Central memory CD8-positive, alpha-beta T cell (primary cell): Measurements from ENCODE around the gene NEURL3.
"Not testable (repeated sequence)": the region's sequence is repeated elsewhere in the genome, so short reads cannot be mapped to it uniquely, and the experiment has no call there.

Experiments used
- ATAC-seq: fragments of 150-1000 bp; cut with Tn5 transposase; replicated peaks from 2 replicates; pipeline ENCODE4 v1.10.0; 2022; ENCODE audit warnings: mild to moderate bottlenecking, moderate FRiP score, moderate number of reproducible peaks; ENCODE audit not compliant: poor library complexity, severe bottlenecking; ENCODE audit errors: extremely low read depth
- DNase-seq, 2 donors: peaks; one replicate each; pipeline ENCODE4 v3.0.0; 2021; ENCODE audit warnings: low spot score in 2 of 2
- H3K27ac Mint-ChIP-seq: one replicate; pipeline ENCODE4 v1.8.0; 2022; ENCODE audit warnings: low read depth, mild to moderate bottlenecking, moderate library complexity, mixed read lengths
- H3K27me3 Mint-ChIP-seq: one replicate; pipeline ENCODE4 v1.8.0; 2022; ENCODE audit warnings: mixed read lengths
- H3K36me3 Mint-ChIP-seq: one replicate; pipeline ENCODE4 v1.8.0; 2022; ENCODE audit warnings: mild to moderate bottlenecking, moderate library complexity, mixed read lengths; ENCODE audit not compliant: insufficient read depth
- H3K4me1 Mint-ChIP-seq: one replicate; pipeline ENCODE4 v1.8.0; 2022; ENCODE audit warnings: mixed read lengths
- H3K4me3 Mint-ChIP-seq: one replicate; pipeline ENCODE4 v1.8.0; 2022; ENCODE audit warnings: mild to moderate bottlenecking, moderate library complexity, mixed read lengths
- H3K9me3 Mint-ChIP-seq: one replicate; pipeline ENCODE4 v1.8.0; 2022; ENCODE audit warnings: mixed read lengths

Gene NEURL3

DNA sequence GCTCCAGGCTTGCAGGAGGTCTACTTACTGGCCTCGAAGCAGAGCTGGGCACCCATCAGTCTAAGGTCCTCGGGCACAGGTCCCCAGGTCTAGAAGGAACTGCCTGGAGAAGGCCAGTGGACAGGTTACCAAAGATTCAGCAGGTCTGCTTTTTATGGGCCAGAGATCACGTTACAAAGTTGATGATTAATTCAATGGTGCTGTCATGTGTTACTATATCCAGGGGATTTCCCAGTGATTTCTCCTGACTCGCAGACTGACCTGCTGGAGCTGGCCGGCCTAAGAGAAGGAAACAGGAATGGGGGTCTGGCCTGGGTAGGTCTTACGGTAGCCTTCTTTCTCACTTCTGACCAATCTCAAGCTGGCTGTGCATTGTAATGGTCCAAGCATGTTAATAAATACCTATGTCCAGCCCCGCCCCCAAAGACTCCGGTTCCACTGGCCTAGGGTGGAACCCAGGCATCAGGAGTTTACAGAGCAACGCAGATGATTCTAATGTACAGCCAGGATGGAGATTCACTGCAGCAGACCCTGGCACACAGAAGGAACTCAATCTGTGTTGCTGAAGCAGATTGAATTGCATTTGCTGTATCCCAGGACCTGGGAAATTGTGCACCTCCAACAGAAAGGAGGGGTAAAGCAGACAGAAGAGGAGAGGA, at the start of gene NEURL3:
TSS of gene NEURL3 (minus strand) at position 127 of the 659 bp plus-strand sequence. CDS start at position 56, 71 bp downstream.
- Mint-ChIP-seq H3K4me3 (no peak within 1 kb of the TSS), H3K27ac (no peak within 1 kb of the TSS), H3K9me3 (no peaks in the 10 kb centered on the region), H3K36me3 (peaks cover 2% of the 10 kb centered on the region), H3K27me3 (no peaks in the 10 kb centered on the region), H3K4me1 (peaks cover 16% of the 10 kb centered on the region)
- DNase-seq: no peak
- ATAC-seq: no peak

GRCh38 chr2:96554293-96555145, 49.4 kb upstream of the NEURL3 start:
- H3K27me3 Mint-ChIP-seq: no peaks in the 10 kb centered on the region
- H3K36me3 Mint-ChIP-seq: peaks cover 29% of the 10 kb centered on the region
- ATAC-seq (peak; percentile 62), DNase-seq (peak; percentile 63 to 69)
- peak overlapping the region; percentile 52 for H3K4me3 Mint-ChIP-seq
- H3K9me3 Mint-ChIP-seq: no peaks in the 10 kb centered on the region
- peaks cover 13% of the 10 kb centered on the region for H3K4me1 Mint-ChIP-seq
- H3K27ac Mint-ChIP-seq: peak overlapping the region; percentile 91

- Mint-ChIP-seq H3K36me3 (peaks cover 29% of the 10 kb centered on the region), H3K4me1 (peaks cover 13% of the 10 kb centered on the region), H3K27ac (peak overlapping the region; percentile 32), H3K4me3 (peak overlapping the region; percentile 52)
- ATAC-seq, H3K9me3 Mint-ChIP-seq, DNase-seq, H3K27me3 Mint-ChIP-seq: not testable (repeated sequence)
Observed at GRCh38 chr2:96553957-96554292, 48.8 kb upstream of the NEURL3 start.

DNA sequence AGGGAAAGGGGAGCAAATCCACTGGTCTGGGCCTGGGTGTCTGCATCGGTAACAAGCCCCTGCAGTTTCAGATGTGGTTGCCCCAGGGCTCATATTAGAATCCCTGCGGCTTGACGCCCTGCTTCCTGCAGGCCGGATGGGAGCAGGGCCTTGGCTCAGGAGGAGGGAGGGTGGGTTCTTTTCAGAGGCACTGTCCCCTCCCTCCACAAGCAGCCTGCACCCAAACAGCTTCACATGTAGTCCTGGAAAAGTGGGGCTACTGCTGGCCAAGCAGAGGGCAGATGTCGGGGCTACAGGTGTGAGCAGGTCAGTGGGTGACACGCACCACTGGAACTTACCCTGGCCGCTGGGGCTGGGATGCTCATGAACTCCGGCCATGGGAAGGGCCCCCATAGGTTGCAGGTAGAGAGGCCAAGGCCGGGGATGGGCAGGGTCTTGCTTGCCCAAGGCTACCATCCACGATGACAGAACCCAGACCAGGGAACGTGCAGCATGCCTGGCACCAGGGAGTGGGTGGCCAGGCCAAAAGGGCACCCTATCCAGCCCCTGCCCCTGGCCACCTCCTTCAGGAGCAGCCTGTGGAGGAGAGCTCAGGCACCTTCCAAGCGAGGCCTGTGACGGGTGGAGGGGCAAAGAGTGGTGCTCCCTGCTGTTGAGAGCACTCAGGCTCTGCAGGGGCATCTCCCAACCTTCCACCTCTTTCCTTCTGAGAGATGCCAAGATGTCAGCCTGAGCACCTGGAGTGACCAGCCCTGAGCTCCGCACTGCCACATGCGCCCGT, 48.2 kb upstream of the NEURL3 start:
- Mint-ChIP-seq H3K27ac (peak overlapping the region; percentile 32), H3K27me3 (no peaks in the 10 kb centered on the region), H3K4me3 (peak overlapping the region; percentile 52), H3K4me1 (peaks cover 13% of the 10 kb centered on the region), H3K9me3 (no peaks in the 10 kb centered on the region), H3K36me3 (peaks cover 34% of the 10 kb centered on the region)
- ATAC-seq: no peak
- no peak for DNase-seq

GRCh38 chr2:96552315-96553175, 47.4 kb upstream of the NEURL3 start:
- peak overlapping the region; percentile 52 for H3K4me3 Mint-ChIP-seq
- no peak for DNase-seq

GRCh38 chr2:96551605-96552314, 46.6 kb upstream of the NEURL3 start:
- DNase-seq: no peak
- no peak overlapping the region for H3K4me3 Mint-ChIP-seq
- H3K9me3 Mint-ChIP-seq: no peaks in the 10 kb centered on the region
- ATAC-seq: no peak
- no peaks in the 10 kb centered on the region for H3K27me3 Mint-ChIP-seq
- H3K27ac Mint-ChIP-seq: peak overlapping the region; percentile 59
- peaks cover 25% of the 10 kb centered on the region for H3K4me1 Mint-ChIP-seq
- H3K36me3 Mint-ChIP-seq: peaks cover 42% of the 10 kb centered on the region

More at GRCh38 chr2:96552315-96553175, 47.4 kb upstream of the NEURL3 start:
- peaks cover 17% of the 10 kb centered on the region for H3K4me1 Mint-ChIP-seq
- no peaks in the 10 kb centered on the region for H3K9me3 Mint-ChIP-seq
- no peaks in the 10 kb centered on the region for H3K27me3 Mint-ChIP-seq
- H3K27ac Mint-ChIP-seq: peak overlapping the region; percentile 59
- peaks cover 39% of the 10 kb centered on the region for H3K36me3 Mint-ChIP-seq
- ATAC-seq: no peak

DNA sequence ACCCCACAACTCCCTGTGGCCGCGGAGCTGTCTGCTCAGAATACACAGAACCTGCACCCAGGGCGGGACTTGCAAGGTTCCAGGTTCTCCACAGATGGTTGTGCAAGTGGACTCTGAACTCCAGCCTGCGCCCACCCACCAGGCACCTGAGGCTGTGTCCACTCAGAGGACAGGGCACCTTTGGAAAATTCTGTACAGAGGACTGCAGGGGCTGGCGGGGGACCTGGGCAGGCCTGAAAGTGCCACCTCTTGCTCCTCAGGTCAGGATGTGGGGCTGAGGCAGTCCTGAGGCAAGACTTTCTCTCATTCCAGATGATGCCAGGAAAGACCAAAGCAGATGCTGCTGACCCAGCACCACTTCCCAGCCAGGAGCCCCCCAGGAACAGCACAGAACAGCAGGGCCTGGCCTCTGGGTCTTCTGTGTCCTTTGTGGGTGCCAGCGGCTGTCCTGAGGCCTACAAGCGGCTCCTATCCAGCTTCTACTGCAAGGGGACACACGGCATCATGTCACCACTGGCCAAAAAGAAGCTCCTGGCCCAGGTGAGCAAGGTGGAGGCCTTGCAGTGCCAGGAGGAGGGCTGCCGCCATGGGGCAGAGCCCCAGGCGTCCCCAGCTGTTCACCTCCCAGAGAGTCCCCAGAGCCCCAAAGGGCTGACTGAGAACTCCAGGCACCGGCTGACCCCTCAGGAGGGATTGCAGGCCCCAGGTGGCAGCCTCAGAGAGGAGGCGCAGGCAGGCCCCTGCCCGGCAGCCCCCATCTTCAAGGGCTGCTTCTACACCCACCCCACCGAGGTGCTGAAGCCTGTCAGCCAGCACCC, 45.8 kb upstream of the NEURL3 start:
- peak overlapping the region; percentile 59 for H3K27ac Mint-ChIP-seq
- ATAC-seq: no peak
- H3K9me3 Mint-ChIP-seq: no peaks in the 10 kb centered on the region
- DNase-seq: no peak
- H3K36me3 Mint-ChIP-seq: peaks cover 45% of the 10 kb centered on the region
- no peaks in the 10 kb centered on the region for H3K27me3 Mint-ChIP-seq
- peaks cover 33% of the 10 kb centered on the region for H3K4me1 Mint-ChIP-seq
- no peak overlapping the region for H3K4me3 Mint-ChIP-seq

DNA sequence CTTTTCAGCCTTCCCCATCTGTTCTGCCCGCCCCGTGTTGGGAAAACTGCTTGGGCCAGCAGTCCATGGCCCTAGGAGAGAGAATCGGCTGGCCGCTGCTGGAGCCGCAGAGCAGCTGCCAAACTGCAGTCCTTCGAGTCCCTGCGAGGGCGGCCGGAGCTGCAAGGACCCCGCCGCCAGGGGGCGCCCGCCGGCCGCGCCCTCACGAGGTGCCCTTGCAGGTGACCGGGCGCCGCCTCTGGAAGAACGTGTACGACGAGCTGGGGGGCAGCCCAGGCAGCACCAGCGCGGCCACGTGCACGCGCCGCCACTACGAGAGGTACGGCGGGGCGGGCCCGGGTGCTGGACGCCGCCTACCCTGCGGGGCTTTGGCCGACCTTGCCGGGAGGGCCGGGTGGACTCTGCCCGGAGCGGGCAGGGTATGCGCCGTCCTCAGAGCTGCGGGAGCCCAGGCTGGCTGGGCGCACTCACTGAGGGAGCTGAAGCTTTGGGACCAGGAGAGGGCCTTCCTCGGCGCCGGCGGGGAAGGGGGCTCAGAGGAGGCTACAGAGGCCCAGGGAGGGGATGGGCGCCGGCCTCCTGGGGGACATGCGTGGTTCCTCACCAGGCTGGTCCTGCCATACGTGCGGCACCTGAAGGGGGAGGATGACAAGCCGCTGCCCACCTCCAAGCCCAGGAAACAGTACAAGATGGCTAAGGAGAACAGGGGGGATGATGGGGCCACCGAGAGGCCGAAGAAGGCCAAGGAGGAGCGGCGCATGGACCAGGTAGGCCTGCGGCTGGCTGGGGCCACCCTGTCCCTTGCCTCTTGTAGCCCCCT, 45.0 kb upstream of the NEURL3 start:
- H3K36me3 Mint-ChIP-seq: peaks cover 51% of the 10 kb centered on the region
- no peak for DNase-seq
- H3K27me3 Mint-ChIP-seq: no peaks in the 10 kb centered on the region
- H3K9me3 Mint-ChIP-seq: no peaks in the 10 kb centered on the region
- peak overlapping the region; percentile 41 for H3K27ac Mint-ChIP-seq
- no peak overlapping the region for H3K4me3 Mint-ChIP-seq
- peaks cover 35% of the 10 kb centered on the region for H3K4me1 Mint-ChIP-seq
- no peak for ATAC-seq

- ATAC-seq (no peak), DNase-seq (no peak)
- no peaks in the 10 kb centered on the region for H3K9me3 Mint-ChIP-seq
- no peak overlapping the region for H3K27ac Mint-ChIP-seq
- no peak overlapping the region for H3K4me3 Mint-ChIP-seq
- no peaks in the 10 kb centered on the region for H3K27me3 Mint-ChIP-seq
- H3K4me1 Mint-ChIP-seq: peaks cover 40% of the 10 kb centered on the region
- peaks cover 56% of the 10 kb centered on the region for H3K36me3 Mint-ChIP-seq
Observed at GRCh38 chr2:96549466-96549785, 44.3 kb upstream of the NEURL3 start.

DNA sequence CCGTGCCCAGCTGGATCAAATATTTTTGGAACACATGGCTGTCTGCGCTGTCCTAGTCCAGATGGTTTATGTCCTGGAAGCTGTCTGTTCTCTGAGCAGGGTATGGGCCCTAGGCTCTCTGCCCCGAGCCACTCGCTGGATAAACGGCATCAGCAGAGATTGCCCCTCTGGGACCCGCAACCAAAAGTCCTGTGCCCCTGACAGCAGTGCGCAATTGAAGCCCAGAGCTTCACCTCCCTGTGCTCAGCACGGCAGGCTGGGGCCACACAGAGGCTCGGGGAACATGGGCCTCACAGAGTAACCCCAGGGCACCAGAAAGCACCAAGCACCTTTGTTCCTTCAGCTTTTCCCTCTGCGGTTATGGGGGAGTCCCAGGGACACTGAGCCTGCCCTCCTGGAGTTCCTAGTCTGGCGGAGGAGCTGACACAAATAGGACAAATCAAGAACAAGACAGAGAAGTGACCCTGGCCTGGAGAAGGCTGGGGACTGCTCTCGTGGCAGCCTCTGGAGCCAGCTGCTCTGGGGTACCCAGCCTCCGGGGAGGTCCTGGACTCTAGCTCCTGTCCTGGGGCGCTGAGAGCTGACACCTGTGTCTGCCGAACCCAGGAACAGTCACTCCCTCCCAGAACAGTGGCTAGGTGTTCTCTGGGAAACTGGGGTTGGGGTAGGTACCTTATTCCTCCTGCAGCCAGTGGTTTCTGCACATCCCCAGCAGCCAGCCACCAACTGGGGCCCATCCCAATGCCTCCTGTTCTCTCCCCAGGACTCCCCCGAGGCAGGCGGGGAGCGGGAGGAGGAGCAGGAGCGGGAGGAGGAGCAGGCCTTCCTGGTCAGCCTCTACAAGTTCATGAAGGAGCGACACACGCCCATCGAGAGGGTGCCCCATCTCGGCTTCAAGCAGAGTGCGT, 43.7 kb upstream of the NEURL3 start:
- H3K27ac Mint-ChIP-seq: no peak overlapping the region
- ATAC-seq (no peak), DNase-seq (no peak)
- peaks cover 46% of the 10 kb centered on the region for H3K4me1 Mint-ChIP-seq
- H3K27me3 Mint-ChIP-seq: no peaks in the 10 kb centered on the region
- peaks cover 56% of the 10 kb centered on the region for H3K36me3 Mint-ChIP-seq
- no peak overlapping the region for H3K4me3 Mint-ChIP-seq
- no peaks in the 10 kb centered on the region for H3K9me3 Mint-ChIP-seq
